ENCODE measurements around the gene CHRNE.

CHRNE gene

GRCh38 chr17:4944554-4945175 is 41.8 kb upstream of the CHRNE start:
- H3K36me3 ChIP-seq (ENCODE audit: insufficient read depth, low read length), result peaks cover 9% of the 10 kb centered on the region
- no peak overlapping the region; the same call in 1 of the 2 replicates for H3K9ac ChIP-seq (ENCODE audit: low read depth, low read length)
- H3K9me3 ChIP-seq (ENCODE audit: control insufficient read depth, insufficient read depth, low read length), result no peaks in the 10 kb centered on the region
- peaks cover 20% of the 10 kb centered on the region for H3K4me1 ChIP-seq (ENCODE audit: insufficient read depth, low read length)

- H3K9me3 ChIP-seq (ENCODE audit: control insufficient read depth, insufficient read depth, low read length), result no peaks in the 10 kb centered on the region
- H3K36me3 ChIP-seq (ENCODE audit: insufficient read depth, low read length), result peaks cover 9% of the 10 kb centered on the region
- no peak overlapping the region; the same call in 1 of the 2 replicates for H3K9ac ChIP-seq (ENCODE audit: low read depth, low read length)
- peaks cover 20% of the 10 kb centered on the region for H3K4me1 ChIP-seq (ENCODE audit: insufficient read depth, low read length)
These were observed 41.3 kb upstream of the CHRNE start for GRCh38 chr17:4944163-4944553.

GRCh38 chr17:4942760-4943508 is 40.0 kb upstream of the CHRNE start:
- Histone ChIP-seq H3K9me3 (ENCODE audit: control insufficient read depth, insufficient read depth, low read length) (no peaks in the 10 kb centered on the region), H3K9ac (ENCODE audit: low read depth, low read length) (no peak overlapping the region), H3K4me1 (ENCODE audit: insufficient read depth, low read length) (peaks cover 23% of the 10 kb centered on the region), H3K36me3 (ENCODE audit: insufficient read depth, low read length) (peaks cover 13% of the 10 kb centered on the region)

GRCh38 chr17:4941319-4941610 is 38.4 kb upstream of the CHRNE start:
- Histone ChIP-seq H3K36me3 (ENCODE audit: insufficient read depth, low read length) (peaks cover 8% of the 10 kb centered on the region), H3K4me1 (ENCODE audit: insufficient read depth, low read length) (peaks cover 22% of the 10 kb centered on the region), H3K9ac (ENCODE audit: low read depth, low read length) (peak overlapping the region; percentile 98), H3K9me3 (ENCODE audit: control insufficient read depth, insufficient read depth, low read length) (no peaks in the 10 kb centered on the region)

GRCh38 chr17:4940555-4941318 is 37.8 kb upstream of the CHRNE start:
- H3K4me1 ChIP-seq (ENCODE audit: insufficient read depth, low read length), result peaks cover 17% of the 10 kb centered on the region
- H3K9ac ChIP-seq (ENCODE audit: low read depth, low read length), result peak overlapping the region; percentile 98
- H3K36me3 ChIP-seq (ENCODE audit: insufficient read depth, low read length), result peaks cover 4% of the 10 kb centered on the region
- H3K9me3 ChIP-seq (ENCODE audit: control insufficient read depth, insufficient read depth, low read length), result no peaks in the 10 kb centered on the region

- peaks cover 4% of the 10 kb centered on the region; the same call in 1 of the 2 replicates for H3K36me3 ChIP-seq (ENCODE audit: insufficient read depth, low read length)
- peak within 1 kb of the TSS; percentile 98 for H3K9ac ChIP-seq (ENCODE audit: low read depth, low read length)
- peaks cover 12% of the 10 kb centered on the region; the same call in 1 of the 2 replicates for H3K4me1 ChIP-seq (ENCODE audit: insufficient read depth, low read length)
- no peaks in the 10 kb centered on the region for H3K9me3 ChIP-seq (ENCODE audit: control insufficient read depth, insufficient read depth, low read length)
These were observed 37.1 kb upstream of the CHRNE start, which contains the start of the genes RNF167 and SLC25A11 for GRCh38 chr17:4939796-4940554. Gene RNF167, plus strand, starts transcription at chr17:4940268. Its CDS starts 642 bp downstream, at chr17:4940910. Gene SLC25A11, minus strand, starts transcription at chr17:4940046. Its CDS starts 136 bp downstream, at chr17:4939910.

GRCh38 chr17:4939546-4939795 is 36.6 kb upstream of the CHRNE start:
- Histone ChIP-seq H3K4me1 (ENCODE audit: insufficient read depth, low read length) (peaks cover 9% of the 10 kb centered on the region; the same call in 1 of the 2 replicates), H3K9ac (ENCODE audit: low read depth, low read length) (peak overlapping the region; percentile 98), H3K36me3 (ENCODE audit: insufficient read depth, low read length) (peaks cover 4% of the 10 kb centered on the region; the same call in 1 of the 2 replicates), H3K9me3 (ENCODE audit: control insufficient read depth, insufficient read depth, low read length) (no peaks in the 10 kb centered on the region)

- Histone ChIP-seq H3K36me3 (ENCODE audit: insufficient read depth, low read length) (peaks cover 4% of the 10 kb centered on the region; the same call in 1 of the 2 replicates), H3K4me1 (ENCODE audit: insufficient read depth, low read length) (peaks cover 7% of the 10 kb centered on the region; the same call in 1 of the 2 replicates), H3K9ac (ENCODE audit: low read depth, low read length) (peak overlapping the region; percentile 98)
These were observed 36.0 kb upstream of the CHRNE start for GRCh38 chr17:4938688-4939545.

GRCh38 chr17:4938069-4938491 is 35.2 kb upstream of the CHRNE start:
- Histone ChIP-seq H3K4me1 (ENCODE audit: insufficient read depth, low read length) (peaks cover 7% of the 10 kb centered on the region; the same call in 1 of the 2 replicates), H3K9me3 (ENCODE audit: control insufficient read depth, insufficient read depth, low read length) (no peaks in the 10 kb centered on the region), H3K9ac (ENCODE audit: low read depth, low read length) (0 out of 2 replicates have a peak overlapping the region, but pooled peaks have one; percentile 98), H3K36me3 (ENCODE audit: insufficient read depth, low read length) (peaks cover 4% of the 10 kb centered on the region; the same call in 1 of the 2 replicates)

More at GRCh38 chr17:4938688-4939545, 36.0 kb upstream of the CHRNE start:
- no peaks in the 10 kb centered on the region for H3K9me3 ChIP-seq (ENCODE audit: control insufficient read depth, insufficient read depth, low read length)

GRCh38 chr17:4937553-4937952 is 34.7 kb upstream of the CHRNE start:
- Histone ChIP-seq H3K4me1 (ENCODE audit: insufficient read depth, low read length) (peaks cover 7% of the 10 kb centered on the region; the same call in 1 of the 2 replicates), H3K36me3 (ENCODE audit: insufficient read depth, low read length) (peaks cover 4% of the 10 kb centered on the region; the same call in 1 of the 2 replicates), H3K9me3 (ENCODE audit: control insufficient read depth, insufficient read depth, low read length) (no peaks in the 10 kb centered on the region), H3K9ac (ENCODE audit: low read depth, low read length) (no peak overlapping the region)

GRCh38 chr17:4936436-4936835 is 33.5 kb upstream of the CHRNE start:
- peaks cover 4% of the 10 kb centered on the region; the same call in 1 of the 2 replicates for H3K36me3 ChIP-seq (ENCODE audit: insufficient read depth, low read length)
- no peak overlapping the region for H3K9ac ChIP-seq (ENCODE audit: low read depth, low read length)
- no peaks in the 10 kb centered on the region for H3K9me3 ChIP-seq (ENCODE audit: control insufficient read depth, insufficient read depth, low read length)
- H3K4me1 ChIP-seq (ENCODE audit: insufficient read depth, low read length), result peaks cover 7% of the 10 kb centered on the region; the same call in 1 of the 2 replicates

GRCh38 chr17:4935650-4936049 is 32.8 kb upstream of the CHRNE start:
- H3K4me1 ChIP-seq (ENCODE audit: insufficient read depth, low read length), result peaks cover 7% of the 10 kb centered on the region; the same call in 1 of the 2 replicates
- no peak overlapping the region for H3K9ac ChIP-seq (ENCODE audit: low read depth, low read length)
- no peaks in the 10 kb centered on the region for H3K9me3 ChIP-seq (ENCODE audit: control insufficient read depth, insufficient read depth, low read length)
- peaks cover 4% of the 10 kb centered on the region; the same call in 1 of the 2 replicates for H3K36me3 ChIP-seq (ENCODE audit: insufficient read depth, low read length)

Data from ES-I3 (cell line).